ENCODE measurements around the gene SCAMP2. TPM values are rescaled to one million over a fixed set of nuclear protein-coding genes. Genes with fewer than 3 reads are reported as not detected.
"Not testable (repeated sequence)": the region's sequence is repeated elsewhere in the genome, so short reads cannot be mapped to it uniquely, and the experiment has no call there.

Gene SCAMP2
- total RNA-seq = 10 to 100 TPM; 62.1 to 84.5 TPM

- Histone ChIP-seq H3K4me1 (ENCODE audit: control insufficient read depth in 1 of 2, low read depth in 2 of 2) (peaks cover 39 to 48% of the 10 kb centered on the region in 2 donors), H3K9me3 (no peaks in the 10 kb centered on the region), H3K36me3 (no peaks in the 10 kb centered on the region), H3K27ac (peak within 1 kb of the TSS; percentile 84 to 92), H3K27me3 (replicated peaks; ENCODE audit: insufficient read depth) (no peaks in the 10 kb centered on the region), H3K4me3 (peak within 1 kb of the TSS; percentile 87)
- no peak for TF ChIP-seq CTCF (IDR thresholded peaks at IDR 0.05)
- DNase-seq (ENCODE audit: low spot score) (peak; percentile 74), ATAC-seq (ENCODE audit: insufficient number of reproducible peaks, low FRiP score, low read depth) (peak; percentile 93)
Measured at GRCh38 chr15:74873036-74873755, at the start of gene SCAMP2. SCAMP2 (minus strand) TSS chr15:74873365; CDS start chr15:74873255, 110 bp downstream.

- H3K36me3 ChIP-seq = peaks cover 37% of the 10 kb centered on the region
- H3K4me3 ChIP-seq = no peak overlapping the region
- H3K27ac ChIP-seq = no peak overlapping the region
- no peak for ATAC-seq (ENCODE audit: insufficient number of reproducible peaks, low FRiP score, low read depth)
- H3K27me3 ChIP-seq (replicated peaks; ENCODE audit: insufficient read depth) = no peaks in the 10 kb centered on the region
- no peak for DNase-seq (ENCODE audit: low spot score)
- H3K9me3 ChIP-seq = no peaks in the 10 kb centered on the region
- no peak for TF ChIP-seq CTCF (IDR thresholded peaks at IDR 0.05)
- H3K4me1 ChIP-seq (ENCODE audit: control insufficient read depth in 1 of 2, low read depth in 2 of 2) = no peaks in the 10 kb centered on the region
Measured at GRCh38 chr15:74920456-74920855, 47.3 kb upstream of the SCAMP2 start.

- peaks cover 26% of the 10 kb centered on the region for H3K36me3 ChIP-seq
- H3K9me3 ChIP-seq = no peaks in the 10 kb centered on the region
- H3K27ac ChIP-seq = no peak overlapping the region
- TF ChIP-seq CTCF (IDR thresholded peaks at IDR 0.05) = no peak
- no peaks in the 10 kb centered on the region for H3K27me3 ChIP-seq (replicated peaks; ENCODE audit: insufficient read depth)
- ATAC-seq (ENCODE audit: insufficient number of reproducible peaks, low FRiP score, low read depth) = no peak
- H3K4me3 ChIP-seq = no peak overlapping the region
- DNase-seq (ENCODE audit: low spot score) = no peak
- H3K4me1 ChIP-seq (ENCODE audit: control insufficient read depth in 1 of 2, low read depth in 2 of 2) = no peaks in the 10 kb centered on the region
Measured at GRCh38 chr15:74917676-74918075, 44.5 kb upstream of the SCAMP2 start.

- H3K4me3 ChIP-seq; DNase-seq (ENCODE audit: low spot score); H3K27ac ChIP-seq; H3K27me3 ChIP-seq (replicated peaks; ENCODE audit: insufficient read depth); ATAC-seq (ENCODE audit: insufficient number of reproducible peaks, low FRiP score, low read depth); H3K36me3 ChIP-seq; H3K4me1 ChIP-seq (ENCODE audit: control insufficient read depth in 1 of 2, low read depth in 2 of 2); H3K9me3 ChIP-seq: not testable (repeated sequence)
Measured at GRCh38 chr15:74913799-74914198, 40.6 kb upstream of the SCAMP2 start.

- Histone ChIP-seq H3K9me3 (no peaks in the 10 kb centered on the region), H3K4me3 (no peak overlapping the region), H3K27ac (no peak overlapping the region), H3K4me1 (ENCODE audit: control insufficient read depth in 1 of 2, low read depth in 2 of 2) (no peaks in the 10 kb centered on the region), H3K36me3 (peaks cover 4% of the 10 kb centered on the region), H3K27me3 (replicated peaks; ENCODE audit: insufficient read depth) (no peaks in the 10 kb centered on the region)
- ATAC-seq (ENCODE audit: insufficient number of reproducible peaks, low FRiP score, low read depth) (no peak), DNase-seq (ENCODE audit: low spot score) (no peak)
- no peak for TF ChIP-seq CTCF (IDR thresholded peaks at IDR 0.05)
Measured at GRCh38 chr15:74913041-74913440, 39.9 kb upstream of the SCAMP2 start.

GRCh38 chr15:74908635-74909034 lies 35.5 kb upstream of the SCAMP2 start:
- no peak for TF ChIP-seq CTCF (IDR thresholded peaks at IDR 0.05)
- no peak for DNase-seq (ENCODE audit: low spot score)
- Histone ChIP-seq H3K36me3 (peaks cover 12% of the 10 kb centered on the region), H3K4me3 (no peak overlapping the region), H3K9me3 (no peaks in the 10 kb centered on the region), H3K4me1 (ENCODE audit: control insufficient read depth in 1 of 2, low read depth in 2 of 2) (peaks cover 16 to 29% of the 10 kb centered on the region in 2 donors), H3K27me3 (replicated peaks; ENCODE audit: insufficient read depth) (no peaks in the 10 kb centered on the region), H3K27ac (no peak overlapping the region)
- ATAC-seq (ENCODE audit: insufficient number of reproducible peaks, low FRiP score, low read depth) = no peak
